Gastrocnemius medialis (tissue), 4 donors: ENCODE data around the gene VPS35L. TPM values are rescaled to one million over a fixed set of nuclear protein-coding genes. Genes with fewer than 3 reads are reported as not detected.

ENCODE experiments used
- ATAC-seq, 2 donors: fragments of 150-250 bp; one replicate each; pipeline ENCODE4 v1.9.1; 2016
- DNase-seq, 2 donors: peaks; one replicate each; pipeline ENCODE4 v3.0.0-alpha.2; 2019
- H3K27ac ChIP-seq, 4 donors: fragments of 200-600 bp; sonication (generic); 1 replicate in 1 of 4; 2 replicates in 3 of 4; pipeline ENCODE4 v1.5.1; 2016 to 2018; ENCODE audit warnings: mild to moderate bottlenecking in 2 of 4, moderate library complexity in 1 of 4
- H3K27me3 ChIP-seq, 3 donors: fragments of 200-600 bp; sonication (generic) in 2 of 3; 1 replicate in 1 of 3; 2 replicates in 2 of 3; pipeline versions ENCODE4 v1.5.1 to v1.6.0; 2016 to 2019; ENCODE audit warnings: mild to moderate bottlenecking in 1 of 3, moderate library complexity in 1 of 3
- H3K36me3 ChIP-seq, 2 donors: fragments of 200-600 bp; sonication (generic) in 1 of 2; one replicate each; pipeline ENCODE4 v1.5.1; 2017 to 2018
- H3K4me1 ChIP-seq, 2 donors: fragments of 200-600 bp; sonication (generic) in 1 of 2; one replicate each; pipeline ENCODE4 v1.5.1; 2016 to 2017; ENCODE audit warnings: mild to moderate bottlenecking in 2 of 2
- H3K4me3 ChIP-seq, 4 donors: fragments of 200-600 bp; sonication (generic) in 3 of 4; 1 replicate in 1 of 4; 2 replicates in 3 of 4; pipeline ENCODE4 v1.5.1; 2016 to 2019; ENCODE audit warnings: mild to moderate bottlenecking in 2 of 4
- H3K9me3 ChIP-seq, 3 donors: fragments of 200-600 bp; sonication (generic) in 2 of 3; 1 replicate in 1 of 3; 2 replicates in 2 of 3; pipeline ENCODE4 v1.5.1; 2016 to 2019
- POLR2A ChIP-seq, 2 donors: fragments of 450-650 bp; IDR thresholded peaks; one replicate each; pipeline ENCODE4 v1.6.1; 2017; ENCODE audit warnings: antibody characterized with exemption in 2 of 2, mild to moderate bottlenecking in 2 of 2, moderate library complexity in 2 of 2
- in situ Hi-C, 4 donors: fragments of 200-750 bp; cut with MboI; loops; one replicate each; pipeline versions ENCODE4 v1.15.0 to v1.8.0; 2017; ENCODE audit warnings: low sequenced_read_pairs in 4 of 4
- intact Hi-C: fragments of 100-400 bp; cut with DNase I; formaldehyde crosslinking; loops from one replicate; pipeline ENCODE4 v1.15.1; 2023; ENCODE audit warnings: low total_unique reads
- total RNA-seq, 4 donors: library from RNA; depleted of rRNA; stranded (reverse); fragments of >200 nt; gene quantifications; one replicate each; pipeline versions ENCODE4 v1.1.0 to v1.2.3, GENCODE V29; 2016
- TF ChIP-seq, protein P1 (sequence below), 5 experiments: fragments of 450-650 bp in 3 of 5; fragments of 200-600 bp in 2 of 5; sonication (generic) in 2 of 5; IDR thresholded peaks in 4 of 5; conservative IDR thresholded peaks in 1 of 5; 1 replicate in 4 of 5; 2 replicates in 1 of 5; pipeline ENCODE4 v1.5.1; 2016 to 2019; ENCODE audit warnings: antibody characterized with exemption in 5 of 5, mild to moderate bottlenecking in 3 of 5, moderate library complexity in 3 of 5

The VPS35L gene
- total RNA-seq, 4 donors from 2014 or later, result 16.9 to 29.1 (median 24.8) TPM

DNA sequence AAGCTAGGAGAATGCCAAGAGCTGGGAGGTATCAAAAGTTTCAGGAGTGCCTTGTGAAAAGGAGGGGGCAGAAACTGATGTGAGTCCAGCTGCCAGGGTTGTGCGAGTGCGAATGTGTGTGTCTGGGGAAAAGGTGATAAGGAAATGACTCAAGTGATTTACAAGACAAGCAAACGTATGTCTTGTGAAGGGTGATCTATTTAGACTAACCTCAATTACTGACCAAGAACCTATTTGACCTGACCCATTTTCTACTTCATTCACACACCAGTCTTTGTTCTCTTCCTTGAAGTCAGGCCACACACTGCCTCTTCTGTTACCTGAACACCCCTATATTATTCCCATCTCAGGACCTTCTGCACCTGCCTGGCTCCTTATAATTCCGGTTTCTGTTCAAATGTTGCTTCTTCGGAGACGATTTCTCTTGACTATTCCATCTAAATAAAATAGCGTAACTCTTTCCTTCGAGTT, 34.6 kb upstream of the VPS35L start:
- intact Hi-C loops, result loop anchor here (5.0 kb wide), 2 partner anchors 196 to 719 kb away; partner anchors contain the start of genes ARL6IP1, IQCK and KNOP1
- H3K27ac ChIP-seq, result peak overlapping the region; percentile 86 to 94 (median 90)

GRCh38 chr16:19521471-19522396, 33.8 kb upstream of the VPS35L start, which contains the start of gene GDE1:
Gene GDE1 (minus strand): TSS chr16:19522098. CDS start chr16:19521964, 134 bp downstream.
- in situ Hi-C loops (loop anchor here in 1 of 4 donors (25.0 kb wide), 1 partner anchor 734 kb away; the partner anchor contains the start of gene RPS15A), intact Hi-C loops (loop anchor here (1.0 to 5.0 kb wide), 4 partner anchors 34 to 719 kb away; partner anchors contain the start of genes ARL6IP1, COQ7, IQCK and KNOP1)
- ATAC-seq (peak; percentile 90), DNase-seq (peak; percentile 89 to 93)
- peaks cover 0 to 2% of the 10 kb centered on the region in 2 donors for H3K36me3 ChIP-seq
- peaks cover 28 to 30% of the 10 kb centered on the region in 2 donors for H3K4me1 ChIP-seq
- TF ChIP-seq POLR2A (IDR thresholded peaks at IDR 0.05), result peak; percentile 85 to 92
- TF ChIP-seq, protein P1, sequence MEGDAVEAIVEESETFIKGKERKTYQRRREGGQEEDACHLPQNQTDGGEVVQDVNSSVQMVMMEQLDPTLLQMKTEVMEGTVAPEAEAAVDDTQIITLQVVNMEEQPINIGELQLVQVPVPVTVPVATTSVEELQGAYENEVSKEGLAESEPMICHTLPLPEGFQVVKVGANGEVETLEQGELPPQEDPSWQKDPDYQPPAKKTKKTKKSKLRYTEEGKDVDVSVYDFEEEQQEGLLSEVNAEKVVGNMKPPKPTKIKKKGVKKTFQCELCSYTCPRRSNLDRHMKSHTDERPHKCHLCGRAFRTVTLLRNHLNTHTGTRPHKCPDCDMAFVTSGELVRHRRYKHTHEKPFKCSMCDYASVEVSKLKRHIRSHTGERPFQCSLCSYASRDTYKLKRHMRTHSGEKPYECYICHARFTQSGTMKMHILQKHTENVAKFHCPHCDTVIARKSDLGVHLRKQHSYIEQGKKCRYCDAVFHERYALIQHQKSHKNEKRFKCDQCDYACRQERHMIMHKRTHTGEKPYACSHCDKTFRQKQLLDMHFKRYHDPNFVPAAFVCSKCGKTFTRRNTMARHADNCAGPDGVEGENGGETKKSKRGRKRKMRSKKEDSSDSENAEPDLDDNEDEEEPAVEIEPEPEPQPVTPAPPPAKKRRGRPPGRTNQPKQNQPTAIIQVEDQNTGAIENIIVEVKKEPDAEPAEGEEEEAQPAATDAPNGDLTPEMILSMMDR (IDR thresholded peaks at IDR 0.05 in 4 of 5, conservative IDR thresholded peaks at IDR 0.05 in 1 of 5), result peak in 2 of 5 experiments; percentile 30 to 38
- H3K9me3 ChIP-seq, result no peaks in the 10 kb centered on the region
- no peaks in the 10 kb centered on the region for H3K27me3 ChIP-seq
- peak within 1 kb of the TSS; percentile 86 to 94 (median 90) for H3K27ac ChIP-seq
- peak within 1 kb of the TSS; percentile 79 to 96 (median 92) for H3K4me3 ChIP-seq

More for the DNA sequence above, 34.6 kb upstream of the VPS35L start:
- in situ Hi-C loops, result loop anchor here in 1 of 4 donors (25.0 kb wide), 1 partner anchor 734 kb away; the partner anchor contains the start of gene RPS15A
- DNase-seq (no peak), ATAC-seq (no peak)
- Histone ChIP-seq H3K9me3 (no peaks in the 10 kb centered on the region), H3K4me3 (peak overlapping the region; percentile 79 to 96 (median 92)), H3K36me3 (peaks cover 0 to 11% of the 10 kb centered on the region in 2 donors), H3K27me3 (no peaks in the 10 kb centered on the region), H3K4me1 (peaks cover 28 to 30% of the 10 kb centered on the region in 2 donors)
- TF ChIP-seq, protein P1 (IDR thresholded peaks at IDR 0.05 in 4 of 5, conservative IDR thresholded peaks at IDR 0.05 in 1 of 5), result no peak
- no peak for TF ChIP-seq POLR2A (IDR thresholded peaks at IDR 0.05)

DNA sequence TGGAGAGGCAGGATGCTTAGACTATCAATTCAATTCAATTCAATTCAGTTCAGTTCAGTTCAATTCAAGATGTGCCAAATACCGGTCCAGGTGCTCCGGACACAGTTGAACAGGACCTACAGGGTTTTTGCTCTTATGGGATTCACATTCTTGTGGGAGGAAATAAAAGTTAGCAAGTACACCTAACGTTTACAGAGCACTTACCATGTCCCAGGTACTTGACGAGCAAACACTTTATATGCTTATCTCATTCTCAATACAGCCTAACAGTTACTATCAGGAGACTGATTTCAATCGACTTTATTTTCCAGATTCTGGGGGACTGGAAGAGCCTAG, 33.1 kb upstream of the VPS35L start:
- Histone ChIP-seq H3K27ac (peak overlapping the region; percentile 86 to 94 (median 90)), H3K36me3 (no peaks in the 10 kb centered on the region), H3K4me3 (peak overlapping the region in 3 of 4 donors; percentile 79 to 96 (median 95)), H3K27me3 (no peaks in the 10 kb centered on the region), H3K4me1 (peaks cover 28 to 30% of the 10 kb centered on the region in 2 donors), H3K9me3 (no peaks in the 10 kb centered on the region)
- DNase-seq (no peak), ATAC-seq (no peak)
- TF ChIP-seq, protein P1 (IDR thresholded peaks at IDR 0.05 in 4 of 5, conservative IDR thresholded peaks at IDR 0.05 in 1 of 5), result no peak
- no peak for TF ChIP-seq POLR2A (IDR thresholded peaks at IDR 0.05)
- intact Hi-C loops, result loop anchor here (1.0 to 5.0 kb wide), 4 partner anchors 33 to 720 kb away; partner anchors contain the start of genes ARL6IP1, COQ7, IQCK and KNOP1
- in situ Hi-C loops, result loop anchor here in 1 of 4 donors (25.0 kb wide), 1 partner anchor 735 kb away; the partner anchor contains the start of gene RPS15A

- H3K9me3 ChIP-seq, result no peaks in the 10 kb centered on the region
- TF ChIP-seq, protein P1 (IDR thresholded peaks at IDR 0.05 in 4 of 5, conservative IDR thresholded peaks at IDR 0.05 in 1 of 5), result no peak
- DNase-seq (no peak), ATAC-seq (no peak)
- no peaks in the 10 kb centered on the region for H3K27me3 ChIP-seq
- H3K4me1 ChIP-seq, result peaks cover 28 to 30% of the 10 kb centered on the region in 2 donors
- H3K27ac ChIP-seq, result peak overlapping the region in 2 of 4 donors; percentile 88 to 94
- intact Hi-C loops (loop anchor here (1.0 to 5.0 kb wide), 4 partner anchors 33 to 720 kb away; partner anchors contain the start of genes ARL6IP1, COQ7, IQCK and KNOP1), in situ Hi-C loops (loop anchor here in 1 of 4 donors (25.0 kb wide), 1 partner anchor 735 kb away; the partner anchor contains the start of gene RPS15A)
- peaks cover under 1 to 2% of the 10 kb centered on the region in 2 donors for H3K36me3 ChIP-seq
- no peak overlapping the region for H3K4me3 ChIP-seq
These were observed 32.7 kb upstream of the VPS35L start for GRCh38 chr16:19522760-19523159.
